Osteocyte (in vitro differentiated cells): ENCODE results near the gene ABL1. TPM values are rescaled to one million over a fixed set of nuclear protein-coding genes. Genes with fewer than 3 reads are reported as not detected.
"Not testable (repeated sequence)": the region's sequence is repeated elsewhere in the genome, so short reads cannot be mapped to it uniquely, and the experiment has no call there.

Experiments
- DNase-seq: peaks from one replicate; pipeline ENCODE4 v3.0.0; 2021; ENCODE audit warnings: mixed read lengths; ENCODE audit not compliant: unreplicated experiment; ENCODE audit errors: extremely low spot score
- H3K27ac Mint-ChIP-seq: one replicate; pipeline ENCODE4 v1.8.0; 2021; ENCODE audit warnings: mild to moderate bottlenecking, mixed read lengths; ENCODE audit not compliant: unreplicated experiment
- H3K27me3 Mint-ChIP-seq: one replicate; pipeline ENCODE4 v1.8.0; 2021; ENCODE audit warnings: mixed read lengths; ENCODE audit not compliant: unreplicated experiment
- H3K36me3 Mint-ChIP-seq: one replicate; pipeline ENCODE4 v1.8.0; 2021; ENCODE audit warnings: mixed read lengths; ENCODE audit not compliant: unreplicated experiment
- H3K4me1 Mint-ChIP-seq: one replicate; pipeline ENCODE4 v1.8.0; 2021; ENCODE audit warnings: mixed read lengths; ENCODE audit not compliant: unreplicated experiment
- H3K4me3 Mint-ChIP-seq: one replicate; pipeline ENCODE4 v1.8.0; 2021; ENCODE audit warnings: mild to moderate bottlenecking, moderate library complexity, mixed read lengths; ENCODE audit not compliant: unreplicated experiment
- H3K9me3 Mint-ChIP-seq: one replicate; pipeline ENCODE4 v1.8.0; 2021; ENCODE audit warnings: mixed read lengths; ENCODE audit not compliant: unreplicated experiment
- total RNA-seq: library from RNA; stranded (reverse); gene quantifications from 2 replicates; pipeline ENCODE4 v1.2.1, GENCODE V29; 2021
- TF ChIP-seq, protein P1 (sequence below): fragments of 200-600 bp; sonication (generic); IDR thresholded peaks from 2 replicates; pipeline ENCODE4 v1.5.0; 2021; ENCODE audit warnings: antibody characterized with exemption, mild to moderate bottlenecking, moderate library complexity

Gene ABL1
- total RNA-seq, 1 donor from 2014 or later: 101 TPM

DNA sequence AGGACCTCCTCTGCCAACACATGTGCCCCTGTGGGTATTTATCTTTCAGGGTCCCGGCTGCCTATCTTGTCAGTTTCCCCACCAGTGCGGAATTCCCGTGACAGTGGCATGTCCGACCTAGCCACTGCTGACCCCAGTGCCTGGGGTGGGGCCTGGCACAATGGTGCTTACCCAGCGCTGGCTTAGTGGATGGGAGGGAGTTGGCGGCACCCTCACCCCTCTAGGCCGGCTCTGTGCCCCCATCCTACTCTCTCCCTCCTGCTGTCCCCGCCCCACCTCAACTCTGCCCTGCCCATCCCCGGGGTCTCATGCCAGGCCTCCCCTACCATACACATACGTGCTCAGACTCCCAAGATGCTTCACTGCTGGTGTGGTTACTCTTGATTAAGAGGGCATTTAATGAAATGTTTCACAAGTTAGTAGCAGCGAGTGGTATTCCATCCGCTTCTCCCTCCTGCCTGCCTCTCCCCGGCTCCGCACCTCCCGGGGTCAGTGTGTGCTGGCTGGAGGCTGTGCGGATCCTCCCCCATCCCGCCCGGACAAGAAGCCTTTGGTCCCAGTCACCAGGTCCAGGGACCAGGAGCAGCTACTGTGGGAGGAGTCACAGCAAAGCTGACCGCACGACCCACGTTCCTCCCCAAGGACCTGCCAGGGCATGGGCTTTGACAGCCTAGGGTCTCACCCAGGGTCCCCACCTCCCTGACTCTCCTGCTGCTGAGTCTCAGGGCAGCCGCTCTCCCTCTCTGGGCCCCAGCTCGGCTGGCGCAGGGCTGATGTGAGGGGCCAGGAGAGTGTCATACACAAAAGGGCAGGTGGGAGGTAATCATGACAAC is 71.1 kb downstream of the ABL1 start:
- Mint-ChIP-seq H3K4me1 (no peaks in the 10 kb centered on the region), H3K9me3 (no peaks in the 10 kb centered on the region), H3K36me3 (no peaks in the 10 kb centered on the region), H3K4me3 (no peak overlapping the region), H3K27ac (no peak overlapping the region), H3K27me3 (peaks cover 2% of the 10 kb centered on the region)
- no peak for DNase-seq
- TF ChIP-seq, protein P1, sequence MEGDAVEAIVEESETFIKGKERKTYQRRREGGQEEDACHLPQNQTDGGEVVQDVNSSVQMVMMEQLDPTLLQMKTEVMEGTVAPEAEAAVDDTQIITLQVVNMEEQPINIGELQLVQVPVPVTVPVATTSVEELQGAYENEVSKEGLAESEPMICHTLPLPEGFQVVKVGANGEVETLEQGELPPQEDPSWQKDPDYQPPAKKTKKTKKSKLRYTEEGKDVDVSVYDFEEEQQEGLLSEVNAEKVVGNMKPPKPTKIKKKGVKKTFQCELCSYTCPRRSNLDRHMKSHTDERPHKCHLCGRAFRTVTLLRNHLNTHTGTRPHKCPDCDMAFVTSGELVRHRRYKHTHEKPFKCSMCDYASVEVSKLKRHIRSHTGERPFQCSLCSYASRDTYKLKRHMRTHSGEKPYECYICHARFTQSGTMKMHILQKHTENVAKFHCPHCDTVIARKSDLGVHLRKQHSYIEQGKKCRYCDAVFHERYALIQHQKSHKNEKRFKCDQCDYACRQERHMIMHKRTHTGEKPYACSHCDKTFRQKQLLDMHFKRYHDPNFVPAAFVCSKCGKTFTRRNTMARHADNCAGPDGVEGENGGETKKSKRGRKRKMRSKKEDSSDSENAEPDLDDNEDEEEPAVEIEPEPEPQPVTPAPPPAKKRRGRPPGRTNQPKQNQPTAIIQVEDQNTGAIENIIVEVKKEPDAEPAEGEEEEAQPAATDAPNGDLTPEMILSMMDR: no peak

DNA sequence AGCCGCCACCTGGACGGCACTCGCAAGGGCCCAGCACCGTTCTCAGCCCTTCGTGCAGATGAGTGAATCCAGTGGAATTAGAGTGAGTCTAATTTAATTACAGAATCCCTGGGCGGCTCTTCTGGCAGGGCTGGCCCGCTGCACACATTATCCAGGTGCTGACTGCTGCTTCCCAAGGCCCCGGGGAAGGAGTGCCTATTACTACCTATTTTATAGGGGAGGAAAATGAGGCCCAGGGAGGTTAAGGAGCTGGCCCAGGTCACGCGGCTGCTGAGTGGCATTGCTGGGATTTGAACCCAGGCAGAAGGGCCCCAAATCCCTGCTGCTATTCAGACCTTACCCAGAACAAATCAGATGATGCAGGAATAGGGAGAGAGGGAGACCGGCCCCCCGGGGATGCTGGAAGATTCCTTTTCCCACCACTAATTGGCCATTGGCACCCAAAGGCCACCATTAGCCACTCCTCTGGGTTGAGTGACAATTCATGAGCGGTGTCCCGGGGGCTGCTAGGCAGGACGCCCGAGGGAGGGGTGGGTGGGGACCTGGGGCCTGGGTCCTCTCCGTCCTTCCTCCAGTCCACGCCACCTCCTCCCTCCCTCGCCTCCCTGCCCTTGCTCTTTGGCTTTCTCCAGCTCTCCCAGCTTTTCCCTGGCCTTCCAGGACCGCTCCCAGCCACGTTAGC is 71.8 kb downstream of the ABL1 start:
- DNase-seq: no peak
- H3K36me3 Mint-ChIP-seq: no peaks in the 10 kb centered on the region
- TF ChIP-seq, protein P1: no peak
- H3K27ac Mint-ChIP-seq: no peak overlapping the region
- no peak overlapping the region for H3K4me3 Mint-ChIP-seq
- H3K27me3 Mint-ChIP-seq: peaks cover 2% of the 10 kb centered on the region
- H3K4me1 Mint-ChIP-seq: no peaks in the 10 kb centered on the region
- no peaks in the 10 kb centered on the region for H3K9me3 Mint-ChIP-seq

DNA sequence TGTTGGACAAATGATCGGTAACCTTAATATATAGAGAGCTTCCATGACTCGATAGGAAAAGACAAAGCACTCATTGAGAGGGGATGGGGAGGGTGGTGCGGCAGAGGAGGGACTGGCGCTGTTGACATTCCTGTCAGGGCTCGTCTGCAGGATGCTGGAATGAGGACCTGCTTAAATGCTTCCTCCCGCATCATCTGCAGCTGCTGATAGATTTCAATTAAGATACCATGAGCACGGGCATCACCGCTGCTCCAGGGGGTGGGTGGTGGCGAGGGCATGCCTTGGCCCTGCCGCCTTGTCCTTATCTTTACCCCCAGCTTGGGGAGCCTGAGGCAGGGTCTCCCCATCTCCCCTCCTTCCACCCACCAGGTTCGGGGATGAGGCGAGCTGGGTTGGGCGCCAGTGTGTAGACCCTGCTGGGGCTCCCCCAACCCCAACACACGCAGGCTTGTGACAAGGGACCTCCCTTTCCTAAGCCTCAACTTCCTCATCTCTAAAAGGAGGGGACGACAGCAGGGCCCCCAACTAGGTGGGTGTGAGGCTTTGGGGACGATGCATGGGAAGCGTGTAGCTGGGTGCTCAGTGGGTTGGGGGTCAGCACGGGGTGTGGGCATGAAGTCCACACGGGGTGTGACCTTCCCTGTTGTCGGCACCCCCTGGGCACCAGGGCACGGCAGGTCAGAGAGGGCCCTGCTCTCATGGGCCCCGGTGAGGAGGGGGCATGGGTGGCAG is 73.3 kb downstream of the ABL1 start:
- no peak overlapping the region for H3K27ac Mint-ChIP-seq
- peaks cover 2% of the 10 kb centered on the region for H3K27me3 Mint-ChIP-seq
- no peak overlapping the region for H3K4me3 Mint-ChIP-seq
- TF ChIP-seq, protein P1: no peak
- no peaks in the 10 kb centered on the region for H3K4me1 Mint-ChIP-seq
- DNase-seq: no peak
- no peaks in the 10 kb centered on the region for H3K36me3 Mint-ChIP-seq
- no peaks in the 10 kb centered on the region for H3K9me3 Mint-ChIP-seq

DNA sequence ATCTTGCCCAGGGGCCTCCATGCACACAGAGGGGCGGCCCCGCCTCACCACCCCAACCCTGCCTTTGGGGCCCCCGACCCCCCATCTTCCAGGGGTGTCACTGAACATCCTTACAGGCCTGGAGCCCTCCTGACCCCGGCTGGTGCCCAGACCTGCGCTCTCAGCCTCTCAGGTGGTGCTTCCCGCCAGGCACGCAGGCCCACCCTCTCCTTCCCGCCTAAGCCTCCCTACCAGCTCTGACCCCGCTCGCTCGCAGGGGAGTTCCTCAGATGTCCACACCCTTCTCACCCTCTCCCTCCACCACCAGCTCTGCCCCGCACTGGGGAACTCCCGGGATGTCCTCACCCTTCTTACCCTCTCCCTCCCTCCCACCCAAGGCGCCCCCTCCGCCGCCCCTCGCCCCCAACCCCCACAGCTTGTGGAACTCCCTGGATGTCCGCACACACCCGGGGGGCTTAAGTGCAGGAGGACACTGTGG is 73.9 kb downstream of the ABL1 start:
- H3K4me3 Mint-ChIP-seq: no peak overlapping the region
- no peaks in the 10 kb centered on the region for H3K4me1 Mint-ChIP-seq
- peaks cover 2% of the 10 kb centered on the region for H3K27me3 Mint-ChIP-seq
- H3K36me3 Mint-ChIP-seq: no peaks in the 10 kb centered on the region
- H3K27ac Mint-ChIP-seq: no peak overlapping the region
- TF ChIP-seq, protein P1: no peak
- DNase-seq: no peak
- H3K9me3 Mint-ChIP-seq: no peaks in the 10 kb centered on the region

DNA sequence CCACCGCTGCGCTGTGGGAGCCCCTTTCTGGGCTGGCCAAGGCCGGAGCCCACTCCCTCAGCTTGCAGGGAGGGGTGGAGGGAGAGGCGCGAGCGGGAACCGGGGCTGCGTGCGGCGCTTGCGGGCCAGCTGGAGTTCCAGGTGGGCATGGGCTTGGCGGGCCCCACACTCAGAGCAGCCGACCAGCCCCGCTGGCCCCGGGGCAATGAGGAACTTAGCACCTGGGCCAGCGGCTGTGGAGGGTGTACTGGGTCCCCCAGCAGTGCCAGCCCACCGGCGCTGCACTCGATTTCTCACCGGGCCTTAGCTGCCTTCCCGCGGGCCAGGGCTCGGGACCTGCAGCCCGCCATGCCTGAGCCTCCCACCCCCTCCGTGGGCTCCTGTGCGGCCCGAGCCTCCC is 75.0 kb downstream of the ABL1 start:
- not testable (repeated sequence) for H3K27me3 Mint-ChIP-seq, H3K4me1 Mint-ChIP-seq, DNase-seq, H3K27ac Mint-ChIP-seq, H3K4me3 Mint-ChIP-seq, H3K36me3 Mint-ChIP-seq, H3K9me3 Mint-ChIP-seq

DNA sequence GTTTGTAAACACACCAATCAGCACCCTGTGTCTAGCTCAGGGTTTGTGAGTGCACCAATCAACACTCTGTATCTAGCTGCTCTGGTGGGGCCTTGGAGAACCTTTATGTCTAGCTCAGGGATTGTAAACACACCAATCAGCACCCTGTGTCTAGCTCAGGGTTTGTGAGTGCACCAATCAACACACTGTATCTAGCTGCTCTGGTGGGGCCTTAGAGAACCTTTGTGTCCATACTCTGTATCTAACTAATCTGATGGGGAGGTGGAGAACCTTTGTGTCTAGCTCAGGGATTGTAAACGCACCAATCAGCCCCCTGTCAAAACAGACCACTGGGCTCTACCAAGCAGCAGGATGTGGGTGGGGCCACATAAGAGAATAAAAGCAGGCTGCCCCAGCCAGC is 75.6 kb downstream of the ABL1 start:
- not testable (repeated sequence) for H3K4me1 Mint-ChIP-seq, H3K4me3 Mint-ChIP-seq, H3K27ac Mint-ChIP-seq, H3K27me3 Mint-ChIP-seq, DNase-seq, H3K36me3 Mint-ChIP-seq, H3K9me3 Mint-ChIP-seq
